ENCODE measurements around the gene GMNN. TPM values are rescaled to one million over a fixed set of nuclear protein-coding genes. Genes with fewer than 3 reads are reported as not detected.

GMNN gene
- total RNA-seq, 1 experiment from 2014 or later, result 22.4 TPM

- DNase-seq (ENCODE audit: unreplicated experiment), result no peak
- TF ChIP-seq CTCF (IDR thresholded peaks at IDR 0.05; ENCODE audit: unreplicated experiment), result no peak
- ChIA-PET POLR2A (no interaction called here), CTCF (interaction anchor here (0.6 to 0.7 kb wide), 2 partner anchors 115 to 425 kb away, joined by 3 read pairs; no protein-coding TSS in a partner anchor)
- Mint-ChIP-seq H3K27me3 (ENCODE audit: insufficient read depth, unreplicated experiment) (no peaks in the 10 kb centered on the region), H3K9me3 (ENCODE audit: unreplicated experiment) (no peaks in the 10 kb centered on the region), H3K4me3 (ENCODE audit: unreplicated experiment) (no peak within 1 kb of the TSS), H3K4me1 (ENCODE audit: insufficient read depth, unreplicated experiment) (peaks cover 8% of the 10 kb centered on the region), H3K36me3 (ENCODE audit: insufficient read depth, unreplicated experiment) (no peaks in the 10 kb centered on the region), H3K27ac (ENCODE audit: low read depth, unreplicated experiment) (no peak within 1 kb of the TSS)
- no TSS peak for BruUV-seq (replicated peaks)
- intact Hi-C loops (cut with micrococcal nuclease), result no loop called here
These were observed 24.2 kb downstream of the GMNN start, which contains the start of gene ARMH2 for GRCh38 chr6:24798740-24799540. Gene ARMH2 (minus strand): TSS chr6:24798917. CDS start chr6:24798857, 60 bp downstream.

DNA sequence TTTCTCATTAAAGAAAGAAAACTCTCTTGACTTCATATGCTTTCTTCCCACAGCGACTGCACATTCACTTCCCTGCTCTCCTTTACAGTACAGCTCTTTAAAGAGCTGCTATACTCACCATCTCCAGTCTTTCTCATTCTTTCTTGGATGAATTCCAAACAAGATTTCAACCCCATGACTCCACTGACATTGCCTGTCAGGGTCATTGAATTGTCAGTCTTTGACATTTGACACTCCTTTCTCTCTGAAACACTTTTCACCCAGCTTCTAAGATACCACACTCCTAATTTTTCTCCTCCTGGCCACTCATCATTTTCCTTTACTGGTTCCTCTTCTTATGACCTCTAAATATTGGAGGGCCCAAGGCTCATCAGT lies 24.8 kb downstream of the GMNN start:
- no peak for TF ChIP-seq CTCF (IDR thresholded peaks at IDR 0.05; ENCODE audit: unreplicated experiment)
- no peaks in the 10 kb centered on the region for H3K27me3 Mint-ChIP-seq (ENCODE audit: insufficient read depth, unreplicated experiment)
- ChIA-PET CTCF (no interaction called here), POLR2A (no interaction called here)
- H3K9me3 Mint-ChIP-seq (ENCODE audit: unreplicated experiment), result no peaks in the 10 kb centered on the region
- intact Hi-C loops (cut with micrococcal nuclease), result no loop called here
- BruUV-seq (replicated peaks), result no TSS peak
- no peak overlapping the region for H3K4me3 Mint-ChIP-seq (ENCODE audit: unreplicated experiment)
- no peak for DNase-seq (ENCODE audit: unreplicated experiment)
- no peak overlapping the region for H3K27ac Mint-ChIP-seq (ENCODE audit: low read depth, unreplicated experiment)
- H3K4me1 Mint-ChIP-seq (ENCODE audit: insufficient read depth, unreplicated experiment), result peaks cover 8% of the 10 kb centered on the region
- H3K36me3 Mint-ChIP-seq (ENCODE audit: insufficient read depth, unreplicated experiment), result no peaks in the 10 kb centered on the region

DNA sequence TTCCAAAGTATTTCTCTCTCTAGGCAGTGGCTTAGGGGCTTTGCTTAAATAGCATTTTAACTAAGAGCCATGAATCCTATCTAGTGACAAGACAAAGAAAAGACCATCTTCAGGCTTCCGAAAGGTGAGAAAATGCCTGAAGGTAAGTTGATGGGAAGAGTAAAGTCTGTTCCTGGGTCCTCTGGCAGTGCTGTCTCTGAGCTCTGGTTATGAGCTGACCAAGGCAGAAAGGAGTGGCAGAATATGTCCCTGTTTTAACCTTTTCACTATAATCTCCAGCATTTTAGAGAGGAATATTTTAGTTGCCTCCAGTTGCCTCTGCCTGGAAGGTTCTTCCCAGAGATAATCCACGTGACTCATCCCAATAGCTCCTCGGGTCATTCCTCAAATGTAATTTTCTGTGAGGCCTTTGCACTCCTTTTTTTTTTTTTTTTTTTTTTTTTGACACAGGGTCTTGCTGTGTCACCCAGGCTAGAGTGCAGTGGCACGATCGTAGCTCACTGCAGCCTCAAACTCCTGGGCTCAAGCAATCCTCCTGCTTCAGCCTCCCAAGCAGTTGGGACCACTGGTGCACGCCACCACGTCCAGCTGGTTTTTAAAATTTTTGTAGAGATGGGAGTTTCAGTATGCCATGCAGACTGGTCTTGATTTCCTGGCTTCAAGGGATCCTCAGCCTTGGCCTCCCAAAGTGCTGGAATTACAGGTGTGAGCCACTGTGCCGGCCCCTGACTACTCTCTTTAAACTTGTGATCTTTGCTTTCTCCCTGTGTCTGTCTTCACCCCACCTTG lies 27.7 kb downstream of the GMNN start:
- Mint-ChIP-seq H3K36me3 (ENCODE audit: insufficient read depth, unreplicated experiment) (peaks cover 1% of the 10 kb centered on the region), H3K4me3 (ENCODE audit: unreplicated experiment) (no peak overlapping the region), H3K27me3 (ENCODE audit: insufficient read depth, unreplicated experiment) (no peaks in the 10 kb centered on the region), H3K27ac (ENCODE audit: low read depth, unreplicated experiment) (peak overlapping the region; percentile 18), H3K4me1 (ENCODE audit: insufficient read depth, unreplicated experiment) (peaks cover 8% of the 10 kb centered on the region), H3K9me3 (ENCODE audit: unreplicated experiment) (no peaks in the 10 kb centered on the region)
- DNase-seq (ENCODE audit: unreplicated experiment), result no peak
- intact Hi-C loops (cut with micrococcal nuclease), result no loop called here
- CTCF ChIA-PET, result no interaction called here
- no peak for TF ChIP-seq CTCF (IDR thresholded peaks at IDR 0.05; ENCODE audit: unreplicated experiment)
- BruUV-seq (replicated peaks), result no TSS peak
- POLR2A ChIA-PET, result no interaction called here

DNA sequence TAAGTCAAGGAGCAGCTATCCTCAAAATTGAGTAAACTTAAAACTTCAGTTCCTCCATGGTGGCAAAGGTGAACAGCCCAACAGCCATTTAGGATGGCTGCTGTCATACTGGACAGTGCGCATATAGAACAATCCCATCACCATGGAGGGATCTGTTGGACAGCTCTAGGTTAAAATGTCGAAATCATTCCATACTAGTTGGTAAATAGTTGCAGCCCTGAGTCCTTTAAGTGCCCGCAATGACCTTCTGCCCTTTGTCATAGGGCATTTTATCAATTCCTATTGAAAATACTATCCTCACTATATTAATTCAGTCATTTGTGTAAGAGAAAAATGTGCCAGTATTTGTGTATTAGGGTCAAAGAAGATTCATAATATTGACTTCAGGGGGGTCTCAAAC lies 32.8 kb downstream of the GMNN start:
- no peaks in the 10 kb centered on the region for H3K4me1 Mint-ChIP-seq (ENCODE audit: insufficient read depth, unreplicated experiment)
- intact Hi-C loops (cut with micrococcal nuclease), result no loop called here
- no peaks in the 10 kb centered on the region for H3K9me3 Mint-ChIP-seq (ENCODE audit: unreplicated experiment)
- no peak for TF ChIP-seq CTCF (IDR thresholded peaks at IDR 0.05; ENCODE audit: unreplicated experiment)
- H3K27ac Mint-ChIP-seq (ENCODE audit: low read depth, unreplicated experiment), result no peak overlapping the region
- ChIA-PET POLR2A (interaction anchor here (0.6 to 1.9 kb wide), 3 partner anchors 16 to 23 kb away, joined by 3 to 5 read pairs (median 5); no protein-coding TSS in a partner anchor), CTCF (interaction anchor here (0.6 kb wide), 1 partner anchor 318 kb away, joined by 3 read pairs; no protein-coding TSS in a partner anchor)
- BruUV-seq (replicated peaks), result no TSS peak
- H3K36me3 Mint-ChIP-seq (ENCODE audit: insufficient read depth, unreplicated experiment), result peaks cover 7% of the 10 kb centered on the region
- DNase-seq (ENCODE audit: unreplicated experiment), result no peak
- no peaks in the 10 kb centered on the region for H3K27me3 Mint-ChIP-seq (ENCODE audit: insufficient read depth, unreplicated experiment)
- H3K4me3 Mint-ChIP-seq (ENCODE audit: unreplicated experiment), result no peak overlapping the region

All from MCF 10A (cell line).